Activated naive CD4-positive, alpha-beta T cell treated with anti-CD3 and anti-CD28 coated beads, Interleukin-2, amount 50 U/mL, for 24 hours (primary cell): ENCODE data around the gene PARP2.

ENCODE experiments used
- H3K27ac Mint-ChIP-seq: one replicate; pipeline ENCODE4 v1.8.0; 2021; ENCODE audit warnings: mild to moderate bottlenecking, mixed read lengths
- H3K27me3 Mint-ChIP-seq: one replicate; pipeline ENCODE4 v1.8.0; 2021; ENCODE audit warnings: mixed read lengths
- H3K36me3 Mint-ChIP-seq: one replicate; pipeline ENCODE4 v1.8.0; 2021; ENCODE audit warnings: mixed read lengths
- H3K4me1 Mint-ChIP-seq: one replicate; pipeline ENCODE4 v1.8.0; 2021; ENCODE audit warnings: mixed read lengths
- H3K4me3 Mint-ChIP-seq: one replicate; pipeline ENCODE4 v1.8.0; 2021; ENCODE audit warnings: mild to moderate bottlenecking, mixed read lengths
- H3K9me3 Mint-ChIP-seq: one replicate; pipeline ENCODE4 v1.8.0; 2021; ENCODE audit warnings: mixed read lengths

The PARP2 gene, protein sequence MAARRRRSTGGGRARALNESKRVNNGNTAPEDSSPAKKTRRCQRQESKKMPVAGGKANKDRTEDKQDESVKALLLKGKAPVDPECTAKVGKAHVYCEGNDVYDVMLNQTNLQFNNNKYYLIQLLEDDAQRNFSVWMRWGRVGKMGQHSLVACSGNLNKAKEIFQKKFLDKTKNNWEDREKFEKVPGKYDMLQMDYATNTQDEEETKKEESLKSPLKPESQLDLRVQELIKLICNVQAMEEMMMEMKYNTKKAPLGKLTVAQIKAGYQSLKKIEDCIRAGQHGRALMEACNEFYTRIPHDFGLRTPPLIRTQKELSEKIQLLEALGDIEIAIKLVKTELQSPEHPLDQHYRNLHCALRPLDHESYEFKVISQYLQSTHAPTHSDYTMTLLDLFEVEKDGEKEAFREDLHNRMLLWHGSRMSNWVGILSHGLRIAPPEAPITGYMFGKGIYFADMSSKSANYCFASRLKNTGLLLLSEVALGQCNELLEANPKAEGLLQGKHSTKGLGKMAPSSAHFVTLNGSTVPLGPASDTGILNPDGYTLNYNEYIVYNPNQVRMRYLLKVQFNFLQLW

DNA sequence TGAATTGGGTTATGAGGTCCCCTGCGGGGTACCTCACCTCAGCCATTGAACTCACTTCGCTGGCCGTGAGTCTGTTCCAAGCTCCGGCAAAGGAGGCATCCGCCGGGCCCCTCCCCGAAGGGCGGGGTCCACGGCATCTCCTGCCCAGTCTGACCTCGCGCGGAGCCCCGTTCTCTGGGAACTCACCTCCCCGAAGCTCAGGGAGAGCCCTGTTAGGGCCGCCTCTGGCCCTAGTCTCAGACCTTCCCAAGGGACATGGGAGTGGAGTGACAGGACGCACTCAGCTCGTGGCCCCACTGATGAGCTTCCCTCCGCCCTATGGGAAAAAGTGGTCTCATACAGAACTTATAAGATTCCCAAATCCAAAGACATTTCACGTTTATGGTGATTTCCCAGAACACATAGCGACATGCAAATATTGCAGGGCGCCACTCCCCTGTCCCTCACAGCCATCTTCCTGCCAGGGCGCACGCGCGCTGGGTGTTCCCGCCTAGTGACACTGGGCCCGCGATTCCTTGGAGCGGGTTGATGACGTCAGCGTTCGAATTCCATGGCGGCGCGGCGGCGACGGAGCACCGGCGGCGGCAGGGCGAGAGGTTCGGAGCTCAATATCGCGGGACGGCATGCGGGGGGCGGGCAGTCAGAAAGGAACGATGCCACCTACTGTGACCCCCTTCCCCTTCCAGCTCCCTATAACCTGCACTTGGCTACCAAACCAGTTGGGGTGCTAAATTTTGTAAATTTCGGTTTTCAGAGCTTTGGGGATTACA, at the start of gene PARP2:
PARP2 (plus strand) TSS at position 544 of the 770 bp plus-strand sequence; CDS start at position 551, 7 bp downstream.
- H3K9me3 Mint-ChIP-seq = no peaks in the 10 kb centered on the region

DNA sequence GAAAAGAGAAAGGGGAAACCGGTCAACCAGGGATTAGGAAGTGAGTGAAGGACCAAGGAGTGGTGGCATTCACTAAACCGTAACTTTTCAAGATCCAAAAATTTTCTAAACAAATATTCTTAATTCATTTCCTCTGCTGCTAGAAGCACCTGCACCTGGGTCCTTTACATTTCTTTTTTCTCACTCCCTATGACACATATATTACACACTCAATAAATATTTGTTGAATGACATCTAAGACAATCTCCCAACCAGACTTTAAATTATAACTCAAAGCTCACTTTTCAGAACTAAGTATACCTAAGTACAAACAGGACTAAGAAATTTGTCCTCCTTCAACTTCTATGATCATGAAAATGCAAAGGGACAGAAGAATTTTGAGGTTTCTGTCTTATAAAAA, 48.8 kb upstream of the PARP2 start:
- no peaks in the 10 kb centered on the region for H3K4me1 Mint-ChIP-seq
- H3K9me3 Mint-ChIP-seq = no peaks in the 10 kb centered on the region
- H3K36me3 Mint-ChIP-seq = peaks cover 35% of the 10 kb centered on the region
- H3K27me3 Mint-ChIP-seq = no peaks in the 10 kb centered on the region
- no peak overlapping the region for H3K4me3 Mint-ChIP-seq
- peak overlapping the region; percentile 48 for H3K27ac Mint-ChIP-seq

More for the DNA sequence above, at the start of gene PARP2:
- Mint-ChIP-seq H3K27ac (peak within 1 kb of the TSS; percentile 93), H3K4me3 (peak within 1 kb of the TSS; percentile 89), H3K4me1 (peaks cover 10% of the 10 kb centered on the region), H3K27me3 (no peaks in the 10 kb centered on the region), H3K36me3 (peaks cover 2% of the 10 kb centered on the region)

GRCh38 chr14:20295067-20295466, 48.4 kb upstream of the PARP2 start:
- Mint-ChIP-seq H3K4me3 (no peak overlapping the region), H3K4me1 (no peaks in the 10 kb centered on the region), H3K27ac (no peak overlapping the region), H3K27me3 (no peaks in the 10 kb centered on the region), H3K36me3 (peaks cover 33% of the 10 kb centered on the region), H3K9me3 (no peaks in the 10 kb centered on the region)

GRCh38 chr14:20302042-20302755, 41.2 kb upstream of the PARP2 start:
- Mint-ChIP-seq H3K36me3 (peaks cover 13% of the 10 kb centered on the region), H3K4me1 (peaks cover 44% of the 10 kb centered on the region), H3K4me3 (no peak overlapping the region), H3K27ac (no peak overlapping the region), H3K27me3 (no peaks in the 10 kb centered on the region), H3K9me3 (no peaks in the 10 kb centered on the region)

- Mint-ChIP-seq H3K4me1 (peaks cover 44% of the 10 kb centered on the region), H3K27ac (peak within 1 kb of the TSS; percentile 94), H3K4me3 (peak within 1 kb of the TSS; percentile 95), H3K27me3 (no peaks in the 10 kb centered on the region), H3K36me3 (peaks cover 1% of the 10 kb centered on the region), H3K9me3 (no peaks in the 10 kb centered on the region)
Measured at GRCh38 chr14:20305265-20306078, 38.0 kb upstream of the PARP2 start, which contains the start of gene TTC5. TTC5 (minus strand) TSS chr14:20305951; CDS start chr14:20305937, 14 bp downstream.

DNA sequence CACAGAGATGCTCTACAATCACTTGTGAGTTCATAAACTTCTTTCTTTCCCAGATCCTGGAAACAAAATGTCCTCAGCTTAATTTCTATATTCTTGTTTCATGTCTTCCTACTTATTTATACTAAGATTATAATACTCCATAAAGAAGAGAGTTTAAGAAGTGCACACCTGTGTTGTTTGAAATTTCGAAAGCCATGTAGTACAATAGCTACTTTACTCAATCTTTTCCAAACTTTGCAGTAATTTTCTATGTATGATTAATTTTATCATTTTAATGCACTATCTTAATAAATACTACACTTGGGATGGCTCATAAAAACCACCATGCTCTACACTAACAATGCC, 37.4 kb upstream of the PARP2 start:
- Mint-ChIP-seq H3K9me3 (no peaks in the 10 kb centered on the region), H3K4me3 (peak overlapping the region; percentile 95), H3K27me3 (no peaks in the 10 kb centered on the region), H3K4me1 (peaks cover 42% of the 10 kb centered on the region), H3K36me3 (peaks cover 1% of the 10 kb centered on the region), H3K27ac (peak overlapping the region; percentile 94)

DNA sequence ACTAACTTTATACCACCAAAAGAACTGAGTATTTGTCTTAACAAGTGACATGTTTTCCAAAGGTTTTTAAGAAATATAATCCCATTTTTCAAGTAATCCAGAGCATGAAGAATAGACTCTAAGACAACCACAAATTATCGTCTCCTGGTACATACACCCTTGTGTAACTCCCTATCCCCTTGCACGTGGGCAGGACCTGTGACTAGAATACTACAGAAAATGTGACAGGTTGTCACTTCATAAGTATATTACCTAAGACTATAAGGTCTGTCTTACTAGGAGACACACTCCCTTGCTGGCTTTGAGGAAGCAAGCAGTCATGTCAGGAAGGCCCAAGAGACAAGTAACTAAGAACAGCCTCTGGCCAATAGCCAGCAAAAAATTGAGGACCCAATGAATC, 29.4 kb upstream of the PARP2 start:
- Mint-ChIP-seq H3K27ac (no peak overlapping the region), H3K36me3 (peaks cover 9% of the 10 kb centered on the region), H3K4me1 (no peaks in the 10 kb centered on the region), H3K4me3 (no peak overlapping the region), H3K27me3 (no peaks in the 10 kb centered on the region), H3K9me3 (no peaks in the 10 kb centered on the region)

GRCh38 chr14:20317720-20318119, 25.7 kb upstream of the PARP2 start:
- no peaks in the 10 kb centered on the region for H3K27me3 Mint-ChIP-seq
- H3K27ac Mint-ChIP-seq = no peak overlapping the region
- H3K4me1 Mint-ChIP-seq = no peaks in the 10 kb centered on the region
- H3K36me3 Mint-ChIP-seq = peaks cover 6% of the 10 kb centered on the region
- no peak overlapping the region for H3K4me3 Mint-ChIP-seq
- H3K9me3 Mint-ChIP-seq = no peaks in the 10 kb centered on the region

GRCh38 chr14:20327005-20327869, 16.2 kb upstream of the PARP2 start:
- no peaks in the 10 kb centered on the region for H3K9me3 Mint-ChIP-seq

GRCh38 chr14:20328705-20329104, 14.7 kb upstream of the PARP2 start:
- no peaks in the 10 kb centered on the region for H3K27me3 Mint-ChIP-seq
- peaks cover 54% of the 10 kb centered on the region for H3K4me1 Mint-ChIP-seq
- no peak overlapping the region for H3K4me3 Mint-ChIP-seq
- peaks cover 4% of the 10 kb centered on the region for H3K36me3 Mint-ChIP-seq
- no peaks in the 10 kb centered on the region for H3K9me3 Mint-ChIP-seq
- H3K27ac Mint-ChIP-seq = peak overlapping the region; percentile 32

More at GRCh38 chr14:20327005-20327869, 16.2 kb upstream of the PARP2 start:
- Mint-ChIP-seq H3K36me3 (peaks cover 6% of the 10 kb centered on the region), H3K4me3 (peak overlapping the region; percentile 44), H3K4me1 (peaks cover 41% of the 10 kb centered on the region), H3K27ac (peak overlapping the region; percentile 27), H3K27me3 (no peaks in the 10 kb centered on the region)

DNA sequence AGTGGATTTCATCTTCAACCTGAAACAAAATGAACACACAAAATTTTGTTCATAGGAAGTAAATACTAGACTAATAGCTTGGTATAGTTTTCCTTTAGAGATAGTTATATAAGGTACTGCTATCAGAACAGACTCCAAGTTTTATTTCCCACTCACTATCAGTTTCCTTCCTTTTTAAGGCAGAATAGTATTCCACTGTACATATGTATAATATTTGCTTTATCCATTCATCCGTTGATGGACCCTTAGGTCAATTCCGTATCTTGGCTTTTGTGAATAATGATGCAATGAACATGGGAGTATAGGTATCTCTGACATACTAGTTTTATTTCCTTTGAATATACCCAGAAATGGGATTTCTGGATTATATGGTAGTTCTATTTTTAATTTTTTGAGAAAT, 14.1 kb upstream of the PARP2 start:
- H3K9me3 Mint-ChIP-seq = no peaks in the 10 kb centered on the region
- peaks cover 4% of the 10 kb centered on the region for H3K36me3 Mint-ChIP-seq
- no peak overlapping the region for H3K27ac Mint-ChIP-seq
- no peak overlapping the region for H3K4me3 Mint-ChIP-seq
- H3K4me1 Mint-ChIP-seq = peaks cover 55% of the 10 kb centered on the region
- H3K27me3 Mint-ChIP-seq = no peaks in the 10 kb centered on the region

DNA sequence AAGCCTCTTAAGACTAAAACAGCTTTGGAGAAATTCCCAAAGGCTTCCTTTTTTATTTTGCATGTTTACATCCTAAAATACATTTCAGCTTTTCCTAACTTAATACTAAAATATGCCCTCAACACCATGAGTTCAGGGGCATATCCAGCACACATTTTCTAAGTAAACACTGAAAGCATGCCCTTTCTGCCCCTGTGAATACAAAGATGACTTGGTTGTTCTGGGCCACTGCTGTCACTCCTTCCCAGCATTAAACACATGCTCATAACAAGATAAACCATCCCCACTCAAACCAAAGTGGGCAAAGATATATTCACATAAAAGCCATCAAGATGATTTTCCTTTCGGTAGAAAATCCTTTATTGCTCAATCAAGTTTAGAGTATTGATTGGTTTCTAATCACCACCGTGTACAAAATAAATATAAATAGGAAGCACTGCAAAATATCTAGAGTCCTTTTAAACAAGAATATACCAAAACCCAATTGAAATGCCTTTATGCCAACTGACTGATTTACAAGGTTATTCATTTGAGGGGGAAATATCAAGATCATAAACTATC, 12.3 kb upstream of the PARP2 start:
- H3K4me3 Mint-ChIP-seq = peak overlapping the region; percentile 15

DNA sequence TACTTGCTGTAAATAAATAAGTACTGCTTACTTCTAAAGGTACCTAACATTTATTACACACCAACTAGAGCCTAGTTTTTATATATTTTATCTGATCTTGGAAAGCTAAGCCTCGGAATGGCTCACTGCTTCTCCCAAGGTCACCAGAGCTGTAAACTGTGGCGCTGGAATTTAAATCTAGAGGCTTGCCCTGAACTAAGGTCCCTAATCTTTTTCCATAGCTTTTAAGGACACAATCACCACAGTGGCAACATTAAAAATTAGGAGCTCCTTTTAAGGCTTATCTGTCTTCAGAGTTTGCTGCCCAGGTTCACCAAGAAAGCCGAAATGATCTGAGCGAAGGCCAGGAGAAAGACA, 11.0 kb upstream of the PARP2 start:
- peak overlapping the region; percentile 100 for H3K4me3 Mint-ChIP-seq
- H3K4me1 Mint-ChIP-seq = peaks cover 53% of the 10 kb centered on the region

More for the DNA sequence above, 12.3 kb upstream of the PARP2 start:
- H3K36me3 Mint-ChIP-seq = no peaks in the 10 kb centered on the region
- no peaks in the 10 kb centered on the region for H3K27me3 Mint-ChIP-seq
- no peaks in the 10 kb centered on the region for H3K9me3 Mint-ChIP-seq
- H3K27ac Mint-ChIP-seq = peak overlapping the region; percentile 7
- H3K4me1 Mint-ChIP-seq = peaks cover 55% of the 10 kb centered on the region

More for the DNA sequence above, 11.0 kb upstream of the PARP2 start:
- H3K36me3 Mint-ChIP-seq = no peaks in the 10 kb centered on the region
- peak overlapping the region; percentile 96 for H3K27ac Mint-ChIP-seq
- H3K27me3 Mint-ChIP-seq = no peaks in the 10 kb centered on the region
- H3K9me3 Mint-ChIP-seq = no peaks in the 10 kb centered on the region
